HepG2 (cell line): Measurements from ENCODE around the gene C20orf204. TPM values are rescaled to one million over a fixed set of nuclear protein-coding genes. Genes with fewer than 3 reads are reported as not detected.
A peak's percentile ranks its signal among the peaks of the same experiment; 100 is the strongest.

ENCODE experiments used
- AGO1 ChIP-seq: fragments of 200-400 bp; formaldehyde crosslinking; IDR thresholded peaks from 2 replicates; pipeline ENCODE4 v1.6.1; 2017; ENCODE audit warnings: mild to moderate bottlenecking, low read depth, low read length, moderate library complexity; ENCODE audit not compliant: poor library complexity, severe bottlenecking
- BCL3 ChIP-seq: sonication (generic); formaldehyde crosslinking; IDR thresholded peaks from 2 replicates; pipeline ENCODE4 v1.5.1; 2020; ENCODE audit warnings: mild to moderate bottlenecking, missing genetic modification reagents, moderate library complexity
- EED ChIP-seq: sonication (generic); formaldehyde crosslinking; IDR thresholded peaks from 2 replicates; pipeline ENCODE4 v1.5.0; 2020; ENCODE audit warnings: mild to moderate bottlenecking, missing genetic modification reagents
- KAT8 ChIP-seq: IDR thresholded peaks from 2 replicates; pipeline ENCODE4 v1.6.1; 2016; ENCODE audit warnings: missing genetic modification reagents, missing compliant biosample characterization
- LCORL ChIP-seq, 2 experiments: fragments of 450-650 bp in 1 of 2; sonication (generic) in 1 of 2; formaldehyde crosslinking in 1 of 2; IDR thresholded peaks; 2 replicates each; pipeline versions ENCODE4 v1.5.0 to v1.6.1; 2017 to 2020; ENCODE audit warnings: antibody characterized with exemption in 1 of 2, missing genetic modification reagents in 1 of 2
- NRL ChIP-seq: sonication (generic); formaldehyde crosslinking; IDR thresholded peaks from 2 replicates; pipeline ENCODE4 v1.5.0; 2020; ENCODE audit warnings: missing genetic modification reagents, mild to moderate bottlenecking, moderate library complexity, borderline replicate concordance
- PTBP1 ChIP-seq: fragments of 200-400 bp; formaldehyde crosslinking; IDR thresholded peaks from 2 replicates; pipeline ENCODE4 v1.6.1; 2018; ENCODE audit warnings: low read length, low read depth; ENCODE audit not compliant: poor library complexity, severe bottlenecking
- XRCC5 ChIP-seq: fragments of 200-400 bp; formaldehyde crosslinking; optimal IDR thresholded peaks from 2 replicates; pipeline ENCODE3; 2017; ENCODE audit warnings: mild to moderate bottlenecking, low read length
- ZNF18 ChIP-seq: sonication (generic); formaldehyde crosslinking; IDR thresholded peaks from 2 replicates; pipeline ENCODE4 v1.8.0; 2022; ENCODE audit warnings: mild to moderate bottlenecking, missing genetic modification reagents; ENCODE audit not compliant: insufficient replicate concordance
- ZNF280B ChIP-seq: sonication (generic); formaldehyde crosslinking; IDR thresholded peaks from 2 replicates; pipeline ENCODE4 v1.5.0; 2020; ENCODE audit warnings: missing genetic modification reagents, mild to moderate bottlenecking, borderline replicate concordance
- ZNF333 ChIP-seq: sonication (generic); formaldehyde crosslinking; IDR thresholded peaks from 2 replicates; pipeline ENCODE4 v1.4.0; 2020; ENCODE audit warnings: mild to moderate bottlenecking, missing genetic modification reagents, borderline replicate concordance
- ZNF550 ChIP-seq: sonication (generic); formaldehyde crosslinking; IDR thresholded peaks from 2 replicates; pipeline ENCODE4 v1.4.0; 2020; ENCODE audit warnings: mild to moderate bottlenecking, missing genetic modification reagents, borderline replicate concordance
- ZNF567 ChIP-seq: sonication (generic); formaldehyde crosslinking; IDR thresholded peaks from 2 replicates; pipeline ENCODE4 v1.8.1; 2023; ENCODE audit warnings: mild to moderate bottlenecking, missing genetic modification reagents, borderline replicate concordance
- ZNF784 ChIP-seq: sonication (generic); formaldehyde crosslinking; IDR thresholded peaks from 2 replicates; pipeline ENCODE4 v1.5.1; 2020; ENCODE audit warnings: missing genetic modification reagents, mild to moderate bottlenecking, borderline replicate concordance
- ZNF883 ChIP-seq: sonication (generic); formaldehyde crosslinking; IDR thresholded peaks from 2 replicates; pipeline ENCODE4 v1.5.1; 2020; ENCODE audit warnings: mild to moderate bottlenecking, missing genetic modification reagents; ENCODE audit errors: not compliant biosample characterization
- ZUFSP ChIP-seq: sonication (generic); formaldehyde crosslinking; IDR thresholded peaks from 2 replicates; pipeline ENCODE4 v1.9.0; 2021; ENCODE audit warnings: missing genetic modification reagents, mild to moderate bottlenecking, borderline replicate concordance
- polyA plus RNA-seq, 8 experiments: library from polyadenylated mRNA; depleted of rRNA in 3 of 8; stranded (reverse) in 7 of 8; unstranded in 1 of 8; fragments of >200 nt; fragmentation: Illumina TruSeq in 4 of 8; extraction: Trizol in 4 of 8; gene quantifications; 2 replicates each; pipeline versions ENCODE4 v1.2.1 to v1.2.3, GENCODE V29; 2011 to 2016; ENCODE audit warnings: low read depth in 4 of 8, missing spikeins in 1 of 8, mixed read lengths in 1 of 8; ENCODE audit not compliant: insufficient read depth in 1 of 8
- total RNA-seq, 5 experiments: library from RNA; depleted of rRNA; stranded (reverse); fragments of >200 nt; fragmentation: Illumina TruSeq; extraction: Trizol; gene quantifications; 2 replicates each; pipeline ENCODE4 v1.2.3, GENCODE V29; 2016; ENCODE audit warnings: low read depth in 1 of 5

Gene C20orf204
- total and polyA plus RNA-seq, 2 of the 13 experiments (the other 11 are each of a cell fraction or from before 2014, with no cell fraction given): 22.1 to 80.0 TPM

- TF ChIP-seq ZNF280B (CRISPR knock-in tag): peak; percentile 60; the same call in 1 of the 2 replicates
- no peak for TF ChIP-seq LCORL (IDR thresholded peaks at IDR 0.05)
- TF ChIP-seq LCORL (CRISPR knock-in tag; IDR thresholded peaks at IDR 0.05): 0 out of 2 replicates have a peak, but pooled peaks have one; percentile 36
- no peak for TF ChIP-seq ZNF333
- peak; percentile 5 for TF ChIP-seq ZNF883 (CRISPR knock-in tag)
- no peak for TF ChIP-seq ZNF567 (CRISPR knock-in tag)
- TF ChIP-seq ZNF18 (CRISPR knock-in tag): no peak
- TF ChIP-seq BCL3: 0 out of 2 replicates have a peak, but pooled peaks have one; percentile 37
- 0 out of 2 replicates have a peak, but pooled peaks have one; percentile 64 for TF ChIP-seq ZNF784
- 0 out of 2 replicates have a peak, but pooled peaks have one; percentile 61 for TF ChIP-seq NRL (CRISPR knock-in tag)
- no peak for TF ChIP-seq KAT8 (CRISPR knock-in tag)
- peak; percentile 42 for TF ChIP-seq XRCC5
- 0 out of 2 replicates have a peak, but pooled peaks have one; percentile 21 for TF ChIP-seq ZNF550
- peak; percentile 7; the same call in 1 of the 2 replicates for TF ChIP-seq EED (CRISPR knock-in tag)
- peak; percentile 65 for TF ChIP-seq PTBP1
- TF ChIP-seq AGO1: peak; percentile 9
- no peak for TF ChIP-seq ZUFSP (CRISPR knock-in tag)
These were observed 9.5 kb downstream of the C20orf204 start (continued) for GRCh38 chr20:64045346-64046011.
